GM13976 (cell line): ENCODE measurements around the gene GATA2.

Source experiments
- DNase-seq: peaks from one replicate; pipeline ENCODE4 v3.0.0; 2012; ENCODE audit warnings: low spot score
- CTCF ChIP-seq: IDR thresholded peaks from 2 replicates; pipeline ENCODE4 v1.5.1; 2012; ENCODE audit warnings: borderline replicate concordance, mild to moderate bottlenecking; ENCODE audit not compliant: insufficient read depth; ENCODE audit errors: extremely low read depth, missing control alignments, control extremely low read depth
- in situ Hi-C: fragments of 300-500 bp; cut with MboI; formaldehyde crosslinking; loops from one replicate; pipeline ENCODE4 v1.12.0; 2022; ENCODE audit warnings: low sequenced_read_pairs, mixed read lengths, inconsistent platforms; ENCODE audit not compliant: unreplicated experiment

The GATA2 gene

GRCh38 chr3:128458746-128459460 is 34.1 kb downstream of the GATA2 start:
- DNase-seq: no peak
- in situ Hi-C loops: no loop called here

GRCh38 chr3:128457937-128458336 is 35.1 kb downstream of the GATA2 start:
- no peak for TF ChIP-seq CTCF
- in situ Hi-C loops: no loop called here
- DNase-seq: no peak

More at GRCh38 chr3:128458746-128459460, 34.1 kb downstream of the GATA2 start:
- no peak for TF ChIP-seq CTCF

- in situ Hi-C loops: no loop called here
- no peak for TF ChIP-seq CTCF
- no peak for DNase-seq
These were observed 36.0 kb downstream of the GATA2 start for GRCh38 chr3:128456776-128457715.

- in situ Hi-C loops: no loop called here
- no peak for DNase-seq
- no peak for TF ChIP-seq CTCF
These were observed 36.9 kb downstream of the GATA2 start for GRCh38 chr3:128455786-128456748.

GRCh38 chr3:128455116-128455515 is 37.9 kb downstream of the GATA2 start:
- TF ChIP-seq CTCF: no peak
- DNase-seq: no peak
- in situ Hi-C loops: no loop called here

- DNase-seq: no peak
- in situ Hi-C loops: no loop called here
- no peak for TF ChIP-seq CTCF
These were observed 38.7 kb downstream of the GATA2 start for GRCh38 chr3:128454310-128454618.
